ENCODE results near the gene BROX. TPM values are rescaled to one million over a fixed set of nuclear protein-coding genes. Genes with fewer than 3 reads are reported as not detected.

BROX gene
- total and polyA plus RNA-seq, 10 of the 15 experiments (the other 5 are each of a cell fraction or from before 2014, with no cell fraction given), result 5.8 to 42.0 (median 16.8) TPM

DNA sequence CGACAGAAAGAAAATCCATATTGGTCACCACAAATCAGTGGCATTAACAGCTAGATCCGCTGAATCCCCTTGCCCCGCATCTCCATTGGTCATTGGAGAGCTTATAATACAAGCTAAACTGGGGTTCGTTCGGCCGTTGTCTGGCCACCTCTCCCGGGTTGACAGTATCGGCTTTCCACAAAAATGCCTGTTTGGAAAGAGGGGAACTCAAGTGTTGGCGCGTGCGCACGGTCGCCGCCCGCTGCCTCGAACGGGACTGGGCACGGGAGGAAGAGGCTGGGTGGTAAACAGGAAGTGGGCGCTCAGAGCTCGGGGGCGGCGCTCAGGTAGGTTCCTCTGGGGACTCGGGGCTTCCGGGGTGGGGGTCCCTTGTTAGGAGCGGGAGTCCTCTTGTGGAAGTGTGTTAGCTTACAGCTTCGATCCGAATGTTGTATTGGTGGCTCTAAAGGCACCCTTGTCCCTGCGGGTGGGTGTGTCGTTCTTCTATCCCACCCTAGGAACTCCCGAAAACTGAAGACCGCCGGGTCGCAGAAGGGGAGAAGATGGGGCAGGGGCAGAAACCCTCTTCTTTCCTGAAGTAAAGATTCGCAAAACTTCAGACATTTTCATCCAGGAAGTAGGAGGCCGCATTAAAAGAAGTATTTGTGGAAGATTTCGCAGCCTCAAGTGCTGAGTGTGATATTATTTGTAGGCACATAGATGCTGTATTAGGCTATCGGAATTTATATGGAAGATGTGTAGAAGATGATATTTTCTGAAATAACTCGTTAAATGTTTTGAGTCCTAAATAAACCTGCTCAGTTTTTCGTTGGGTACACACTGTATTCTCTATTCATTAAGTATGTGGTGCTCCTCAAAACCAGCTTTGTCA, 962 bp downstream of the BROX start (continued):
- TF ChIP-seq SMAD1 (IDR thresholded peaks at IDR 0.05; ENCODE audit: low read depth, partially characterized antibody), result no peak
- no peak for TF ChIP-seq STAT1 (conservative IDR thresholded peaks at IDR 0.05)
- TF ChIP-seq YBX1 (IDR thresholded peaks at IDR 0.05), result no peak
- 0 out of 4 replicates have a peak, but pooled peaks of 1 of the 2 experiments have one; percentile 69 for TF ChIP-seq ETV6 (conservative IDR thresholded peaks at IDR 0.05 in 1 of 2, IDR thresholded peaks at IDR 0.05 in 1 of 2; ENCODE audit: borderline replicate concordance in 1 of 2, low read depth in 1 of 2)
- TF ChIP-seq SREBF2 (IDR thresholded peaks at IDR 0.05; ENCODE audit: low read length), result no peak
- TF ChIP-seq E4F1 (IDR thresholded peaks at IDR 0.05; ENCODE audit: borderline replicate concordance, partially characterized antibody), result peak; percentile 77
- TF ChIP-seq ZBED1 (IDR thresholded peaks at IDR 0.05; ENCODE audit: borderline replicate concordance), result no peak

DNA sequence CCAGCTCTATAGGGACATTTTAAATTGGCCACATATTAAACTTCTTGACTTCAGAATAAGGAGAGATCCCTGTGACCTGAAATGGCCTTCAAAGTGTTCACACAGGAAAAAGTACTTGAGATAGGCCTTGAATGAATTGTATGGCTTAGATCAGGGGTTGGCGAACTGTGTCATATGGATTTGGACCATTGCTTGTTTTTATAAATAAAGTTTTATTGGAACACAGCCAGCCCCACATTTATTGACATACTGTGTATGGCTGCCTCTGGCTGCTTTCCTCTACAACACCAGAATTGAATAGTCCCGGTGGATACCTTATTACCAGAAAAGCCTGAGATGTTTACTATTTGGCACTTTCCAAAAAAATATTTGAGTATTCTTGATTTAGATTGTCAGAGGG, 4.0 kb downstream of the BROX start:
- CTCF ChIA-PET, result interaction anchor here (1.9 kb wide), 1 partner anchor 62 kb away, joined by 5 read pairs; no protein-coding TSS in a partner anchor
- no peaks in the 10 kb centered on the region for H3K27me3 ChIP-seq (replicated peaks in 1 of 2; ENCODE audit: control insufficient read depth in 2 of 2, insufficient read depth in 2 of 2, low read length in 1 of 2)
- H3K4me1 ChIP-seq (ENCODE audit: control insufficient read depth, insufficient read depth, low read length), result no peaks in the 10 kb centered on the region

More for the DNA sequence above, 4.0 kb downstream of the BROX start:
- WGBS (ENCODE audit: insufficient coverage, insufficient replicate concordance, low lambda C conversion rate, missing lambda C conversion rate), result 98% methylated on average over 2 of the region's 2 CpGs
- no peak for ATAC-seq
- H2AFZ ChIP-seq (ENCODE audit: control insufficient read depth, low read depth, low read length), result no peak overlapping the region
- FAIRE-seq, result no peak
- DNase-seq (ENCODE audit: low read depth, low spot score), result no peak
- TF ChIP-seq, protein P1, sequence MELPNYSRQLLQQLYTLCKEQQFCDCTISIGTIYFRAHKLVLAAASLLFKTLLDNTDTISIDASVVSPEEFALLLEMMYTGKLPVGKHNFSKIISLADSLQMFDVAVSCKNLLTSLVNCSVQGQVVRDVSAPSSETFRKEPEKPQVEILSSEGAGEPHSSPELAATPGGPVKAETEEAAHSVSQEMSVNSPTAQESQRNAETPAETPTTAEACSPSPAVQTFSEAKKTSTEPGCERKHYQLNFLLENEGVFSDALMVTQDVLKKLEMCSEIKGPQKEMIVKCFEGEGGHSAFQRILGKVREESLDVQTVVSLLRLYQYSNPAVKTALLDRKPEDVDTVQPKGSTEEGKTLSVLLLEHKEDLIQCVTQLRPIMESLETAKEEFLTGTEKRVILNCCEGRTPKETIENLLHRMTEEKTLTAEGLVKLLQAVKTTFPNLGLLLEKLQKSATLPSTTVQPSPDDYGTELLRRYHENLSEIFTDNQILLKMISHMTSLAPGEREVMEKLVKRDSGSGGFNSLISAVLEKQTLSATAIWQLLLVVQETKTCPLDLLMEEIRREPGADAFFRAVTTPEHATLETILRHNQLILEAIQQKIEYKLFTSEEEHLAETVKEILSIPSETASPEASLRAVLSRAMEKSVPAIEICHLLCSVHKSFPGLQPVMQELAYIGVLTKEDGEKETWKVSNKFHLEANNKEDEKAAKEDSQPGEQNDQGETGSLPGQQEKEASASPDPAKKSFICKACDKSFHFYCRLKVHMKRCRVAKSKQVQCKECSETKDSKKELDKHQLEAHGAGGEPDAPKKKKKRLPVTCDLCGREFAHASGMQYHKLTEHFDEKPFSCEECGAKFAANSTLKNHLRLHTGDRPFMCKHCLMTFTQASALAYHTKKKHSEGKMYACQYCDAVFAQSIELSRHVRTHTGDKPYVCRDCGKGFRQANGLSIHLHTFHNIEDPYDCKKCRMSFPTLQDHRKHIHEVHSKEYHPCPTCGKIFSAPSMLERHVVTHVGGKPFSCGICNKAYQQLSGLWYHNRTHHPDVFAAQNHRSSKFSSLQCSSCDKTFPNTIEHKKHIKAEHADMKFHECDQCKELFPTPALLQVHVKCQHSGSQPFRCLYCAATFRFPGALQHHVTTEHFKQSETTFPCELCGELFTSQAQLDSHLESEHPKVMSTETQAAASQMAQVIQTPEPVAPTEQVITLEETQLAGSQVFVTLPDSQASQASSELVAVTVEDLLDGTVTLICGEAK (IDR thresholded peaks at IDR 0.05; ENCODE audit: borderline replicate concordance), result peak; percentile 84
- no peak for TF ChIP-seq RUNX3 (IDR thresholded peaks at IDR 0.05; ENCODE audit: low read length)
- no peaks in the 10 kb centered on the region for H3K9me3 ChIP-seq (replicated peaks; ENCODE audit: control insufficient read depth, insufficient read depth, low read length)
- no peak overlapping the region for H3K4me2 ChIP-seq (ENCODE audit: control insufficient read depth, insufficient read depth)
- H3K9ac ChIP-seq (ENCODE audit: control insufficient read depth, insufficient read depth, low read length), result no peak overlapping the region
- peaks cover 0 to 4% of the 10 kb centered on the region in 2 experiments; a peak in 2 of 4 replicates for H3K36me3 ChIP-seq (ENCODE audit: control insufficient read depth in 2 of 2, insufficient read depth in 2 of 2, low read length in 1 of 2)
- no peak overlapping the region for H3K4me3 ChIP-seq
- intact Hi-C loops (cut with micrococcal nuclease; ENCODE audit: unreplicated experiment) (loop anchor here (10.0 kb wide), 1 partner anchor 132 kb away; the partner anchor contains the start of gene TAF1A), in situ Hi-C loops (cut with MboI) (loop anchor here (10.0 kb wide), 1 partner anchor 252 kb away; no protein-coding TSS in a partner anchor)
- SMC1A ChIA-PET (ENCODE audit: uncharacterized antibody, unreplicated experiment), result interaction anchor here (1.1 kb wide), 1 partner anchor 81 kb away, joined by 4 read pairs; no protein-coding TSS in a partner anchor
- RAD21 ChIA-PET (ENCODE audit: unreplicated experiment), result no interaction called here
- no TSS peak for BruUV-seq (replicated peaks)
- H4K20me1 ChIP-seq (ENCODE audit: control insufficient read depth, insufficient read depth), result no peaks in the 10 kb centered on the region
- POLR2A ChIA-PET, result no interaction called here
- H3K27ac ChIP-seq (ENCODE audit: control insufficient read depth, insufficient read depth), result no peak overlapping the region
- peaks cover 15% of the 10 kb centered on the region for H3K79me2 ChIP-seq (ENCODE audit: control insufficient read depth, insufficient read depth, low read length)
